Liver (tissue), 9 donors: ENCODE data around the gene TRA2A. TPM values are rescaled to one million over a fixed set of nuclear protein-coding genes. Genes with fewer than 3 reads are reported as not detected.

ENCODE experiments used
- DNase-seq: peaks from one replicate; pipeline ENCODE4 v3.0.0-alpha.2; 2017; ENCODE audit warnings: low spot score
- H3K27ac ChIP-seq, 2 donors: one replicate each; pipeline ENCODE4 v1.7.0; 2013; ENCODE audit warnings: inconsistent platforms in 2 of 2, low read length in 2 of 2, control low read depth in 1 of 2, low read depth in 1 of 2, mild to moderate bottlenecking in 1 of 2
- H3K27me3 ChIP-seq, 4 donors: one replicate each; pipeline versions ENCODE4 v1.6.1 to v1.7.0; 2013; ENCODE audit warnings: low read length in 3 of 4, inconsistent platforms in 1 of 4, mild to moderate bottlenecking in 1 of 4, moderate library complexity in 1 of 4; ENCODE audit not compliant: control insufficient read depth in 4 of 4, insufficient read depth in 4 of 4
- H3K36me3 ChIP-seq, 4 donors: one replicate each; pipeline versions ENCODE4 v1.6.1 to v1.7.0; 2013; ENCODE audit warnings: low read length in 3 of 4, mild to moderate bottlenecking in 3 of 4, low read depth in 1 of 4, moderate library complexity in 1 of 4; ENCODE audit not compliant: control insufficient read depth in 4 of 4, insufficient read depth in 3 of 4
- H3K4me1 ChIP-seq, 4 donors: one replicate each; pipeline versions ENCODE4 v1.6.1 to v1.7.0; 2013; ENCODE audit warnings: low read length in 3 of 4, mild to moderate bottlenecking in 3 of 4, moderate library complexity in 1 of 4; ENCODE audit not compliant: control insufficient read depth in 4 of 4, insufficient read depth in 4 of 4
- H3K4me3 ChIP-seq, 3 donors: one replicate each; pipeline versions ENCODE4 v1.6.1 to v1.7.0; 2013; ENCODE audit warnings: low read length in 3 of 3, control low read depth in 1 of 3, low read depth in 1 of 3, mild to moderate bottlenecking in 1 of 3
- H3K9ac ChIP-seq, 2 donors: one replicate each; pipeline ENCODE4 v1.7.0; 2013; ENCODE audit warnings: low read length in 2 of 2, mild to moderate bottlenecking in 2 of 2, moderate library complexity in 2 of 2, control low read depth in 1 of 2, low read depth in 1 of 2
- H3K9me3 ChIP-seq, 4 donors: one replicate each; pipeline versions ENCODE4 v1.6.1 to v1.7.0; 2013; ENCODE audit warnings: low read length in 3 of 4; ENCODE audit not compliant: control insufficient read depth in 4 of 4
- ATF3 ChIP-seq: IDR thresholded peaks from 2 replicates; pipeline ENCODE4 v1.6.1; 2016; ENCODE audit warnings: antibody characterized with exemption
- CTCF ChIP-seq: fragments of 150-350 bp; IDR thresholded peaks from 2 replicates; pipeline ENCODE4 v1.5.1; 2017; ENCODE audit warnings: improper control_type of control experiment, low read depth, low read length; ENCODE audit not compliant: missing input control
- EGR1 ChIP-seq, 2 donors: IDR thresholded peaks; 2 replicates each; pipeline ENCODE4 v1.6.1; 2016 to 2018; ENCODE audit warnings: antibody characterized with exemption in 2 of 2, low read depth in 2 of 2
- FOXA1 ChIP-seq: IDR thresholded peaks from 2 replicates; pipeline ENCODE4 v1.6.1; 2016; ENCODE audit warnings: antibody characterized with exemption
- FOXA2 ChIP-seq: IDR thresholded peaks from 2 replicates; pipeline ENCODE4 v1.6.1; 2016; ENCODE audit warnings: antibody characterized with exemption
- GABPA ChIP-seq, 2 donors: IDR thresholded peaks in 1 of 2; conservative IDR thresholded peaks in 1 of 2; 2 replicates each; pipeline ENCODE4 v1.6.1; 2016; ENCODE audit warnings: antibody characterized with exemption in 2 of 2, mild to moderate bottlenecking in 1 of 2, moderate library complexity in 1 of 2
- HNF4A ChIP-seq, 2 donors: conservative IDR thresholded peaks; 2 replicates each; pipeline ENCODE4 v1.6.1; 2016; ENCODE audit warnings: antibody characterized with exemption in 2 of 2, mild to moderate bottlenecking in 2 of 2
- HNF4G ChIP-seq: IDR thresholded peaks from 2 replicates; pipeline ENCODE4 v1.6.1; 2016; ENCODE audit warnings: antibody characterized with exemption
- JUND ChIP-seq, 2 donors: IDR thresholded peaks; 2 replicates each; pipeline ENCODE4 v1.6.1; 2016; ENCODE audit warnings: antibody characterized with exemption in 2 of 2
- MAX ChIP-seq: IDR thresholded peaks from 2 replicates; pipeline ENCODE4 v1.6.1; 2016; ENCODE audit warnings: antibody characterized with exemption
- NR2F2 ChIP-seq: IDR thresholded peaks from 2 replicates; pipeline ENCODE4 v1.6.1; 2016; ENCODE audit warnings: antibody characterized with exemption
- RAD21 ChIP-seq, 2 donors: IDR thresholded peaks; 2 replicates each; pipeline ENCODE4 v1.6.1; 2016; ENCODE audit warnings: antibody characterized with exemption in 2 of 2, mild to moderate bottlenecking in 2 of 2
- RXRA ChIP-seq, 2 donors: IDR thresholded peaks; 2 replicates each; pipeline ENCODE4 v1.6.1; 2017 to 2018; ENCODE audit warnings: antibody characterized with exemption in 2 of 2, mild to moderate bottlenecking in 1 of 2
- SP1 ChIP-seq: IDR thresholded peaks from 2 replicates; pipeline ENCODE4 v1.6.1; 2018; ENCODE audit warnings: antibody characterized with exemption, mild to moderate bottlenecking
- TAF1 ChIP-seq: conservative IDR thresholded peaks from 2 replicates; pipeline ENCODE4 v1.6.1; 2016; ENCODE audit warnings: antibody characterized with exemption, mild to moderate bottlenecking
- YY1 ChIP-seq: IDR thresholded peaks from 2 replicates; pipeline ENCODE4 v1.6.1; 2016; ENCODE audit warnings: antibody characterized with exemption, mild to moderate bottlenecking
- ZBTB33 ChIP-seq: IDR thresholded peaks from 2 replicates; pipeline ENCODE4 v1.6.1; 2016; ENCODE audit warnings: antibody characterized with exemption
- WGBS: extraction: QIAGEN DNeasy Blood & Tissue Kit; methylation state at CpG from one replicate; pipeline ENCODE4 v1.1.7; 2013; 5-methylcytosine and 5-hydroxymethylcytosine counted together
- polyA plus RNA-seq, 2 donors: library from polyadenylated mRNA; stranded (reverse) in 1 of 2; unstranded in 1 of 2; fragments of 200-250 nt in 1 of 2; fragments of >200 nt in 1 of 2; fragmentation: Nextera tagmentation in 1 of 2; extraction: Ambion mirVana in 1 of 2; gene quantifications; one replicate each; pipeline versions ENCODE4 v1.2.1 to v1.2.3, GENCODE V29; 2013 to 2015
- total RNA-seq, 2 donors: library from RNA; depleted of rRNA; stranded (reverse); fragments of >200 nt; gene quantifications; one replicate each; pipeline ENCODE4 v1.2.3, GENCODE V29; 2014
- TF ChIP-seq, protein P1 (sequence below): IDR thresholded peaks from 2 replicates; pipeline ENCODE4 v1.6.1; 2016; ENCODE audit warnings: antibody characterized with exemption, mild to moderate bottlenecking
- donor health status: healthy.
- donor health status: healthy.
- donor health status: healthy.
- donor health status: healthy.
- donor health status: healthy.

The TRA2A gene
- total and polyA plus RNA-seq, 4 donors, result 13.7 to 25.9 (median 21.7) TPM

DNA sequence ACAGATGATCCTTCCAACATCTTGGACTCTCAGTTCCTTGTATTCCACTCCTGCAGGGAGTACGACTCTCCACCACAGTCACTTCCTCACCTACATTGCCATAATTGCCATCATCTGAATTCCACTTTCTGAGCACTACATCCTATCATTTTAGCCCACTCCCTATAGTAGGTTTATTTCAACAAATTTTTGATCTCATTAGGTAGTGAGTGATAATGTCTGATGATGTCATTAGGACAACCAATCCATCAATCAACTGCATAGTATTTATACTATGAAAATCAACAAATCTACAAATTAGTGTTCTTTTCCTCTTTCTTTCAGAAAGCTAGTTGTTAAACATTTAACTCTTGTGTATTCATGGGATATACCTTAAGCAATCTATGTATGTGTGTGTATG, 13.7 kb upstream of the TRA2A start (continued):
- TF ChIP-seq ATF3, result no peak
- no peak for TF ChIP-seq FOXA1
- no peak for TF ChIP-seq EGR1 (IDR thresholded peaks at IDR 0.05; ENCODE audit: low read depth in 2 of 2)
- TF ChIP-seq TAF1, result no peak

- Histone ChIP-seq H3K36me3 (no peaks in the 10 kb centered on the region), H3K4me3 (no peak overlapping the region), H3K27me3 (no peaks in the 10 kb centered on the region), H3K27ac (no peak overlapping the region), H3K4me1 (no peaks in the 10 kb centered on the region), H3K9ac (no peak overlapping the region), H3K9me3 (no peaks in the 10 kb centered on the region)
- TF ChIP-seq SP1 (no peak), ATF3 (no peak), TAF1 (no peak), CTCF (peak; percentile 45), NR2F2 (no peak), HNF4G (no peak), HNF4A (conservative IDR thresholded peaks at IDR 0.05) (peak in 1 of 2 donors; percentile 29), YY1 (no peak), MAX (no peak), FOXA1 (no peak), JUND (IDR thresholded peaks at IDR 0.05) (no peak), FOXA2 (no peak), EGR1 (IDR thresholded peaks at IDR 0.05; ENCODE audit: low read depth in 2 of 2) (no peak), RXRA (IDR thresholded peaks at IDR 0.05) (peak in 1 of 2 donors; percentile 63), RAD21 (IDR thresholded peaks at IDR 0.05) (peak; percentile 63 to 82), ZBTB33 (no peak), GABPA (IDR thresholded peaks at IDR 0.05 in 1 of 2, conservative IDR thresholded peaks at IDR 0.05 in 1 of 2) (no peak)
- TF ChIP-seq, protein P1, sequence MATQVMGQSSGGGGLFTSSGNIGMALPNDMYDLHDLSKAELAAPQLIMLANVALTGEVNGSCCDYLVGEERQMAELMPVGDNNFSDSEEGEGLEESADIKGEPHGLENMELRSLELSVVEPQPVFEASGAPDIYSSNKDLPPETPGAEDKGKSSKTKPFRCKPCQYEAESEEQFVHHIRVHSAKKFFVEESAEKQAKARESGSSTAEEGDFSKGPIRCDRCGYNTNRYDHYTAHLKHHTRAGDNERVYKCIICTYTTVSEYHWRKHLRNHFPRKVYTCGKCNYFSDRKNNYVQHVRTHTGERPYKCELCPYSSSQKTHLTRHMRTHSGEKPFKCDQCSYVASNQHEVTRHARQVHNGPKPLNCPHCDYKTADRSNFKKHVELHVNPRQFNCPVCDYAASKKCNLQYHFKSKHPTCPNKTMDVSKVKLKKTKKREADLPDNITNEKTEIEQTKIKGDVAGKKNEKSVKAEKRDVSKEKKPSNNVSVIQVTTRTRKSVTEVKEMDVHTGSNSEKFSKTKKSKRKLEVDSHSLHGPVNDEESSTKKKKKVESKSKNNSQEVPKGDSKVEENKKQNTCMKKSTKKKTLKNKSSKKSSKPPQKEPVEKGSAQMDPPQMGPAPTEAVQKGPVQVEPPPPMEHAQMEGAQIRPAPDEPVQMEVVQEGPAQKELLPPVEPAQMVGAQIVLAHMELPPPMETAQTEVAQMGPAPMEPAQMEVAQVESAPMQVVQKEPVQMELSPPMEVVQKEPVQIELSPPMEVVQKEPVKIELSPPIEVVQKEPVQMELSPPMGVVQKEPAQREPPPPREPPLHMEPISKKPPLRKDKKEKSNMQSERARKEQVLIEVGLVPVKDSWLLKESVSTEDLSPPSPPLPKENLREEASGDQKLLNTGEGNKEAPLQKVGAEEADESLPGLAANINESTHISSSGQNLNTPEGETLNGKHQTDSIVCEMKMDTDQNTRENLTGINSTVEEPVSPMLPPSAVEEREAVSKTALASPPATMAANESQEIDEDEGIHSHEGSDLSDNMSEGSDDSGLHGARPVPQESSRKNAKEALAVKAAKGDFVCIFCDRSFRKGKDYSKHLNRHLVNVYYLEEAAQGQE, result no peak
- no peak for DNase-seq
- 35% methylated on average over 2 of the region's 2 CpGs for WGBS
Observed at GRCh38 chr7:23544913-23545354, 13.2 kb upstream of the TRA2A start.
